GM12878 (cell line): Measurements from ENCODE around the gene ZCCHC8. TPM values are rescaled to one million over a fixed set of nuclear protein-coding genes. Genes with fewer than 3 reads are reported as not detected.
A peak's percentile ranks its signal among the peaks of the same experiment; 100 is the strongest.

Experiments used
- ATAC-seq: fragments of 200-7000 bp; cut with Tn5 transposase; 3 replicates; pipeline ENCODE4 v1.9.1; 2020; ENCODE audit warnings: mild to moderate bottlenecking, moderate library complexity
- BruUV-seq: library from RNA; stranded (reverse); fragments of 400-500 nt; replicated peaks from 2 replicates; lab custom pipeline; 2021; lab: Mats Ljungman, UMichigan
- CTCF ChIA-PET: fragments of 300-600 bp; sonication (Branson Sonifier 250); formaldehyde crosslinking; extraction: SDS; loops from one replicate; lab custom pipeline; 2021; ENCODE audit warnings: inconsistent platforms; lab: Yijun Ruan, JAX
- POLR2A ChIA-PET: fragments of 350-600 bp; formaldehyde crosslinking; extraction: SDS; loops from one replicate; lab custom pipeline; 2021; ENCODE audit warnings: inconsistent platforms; lab: Charles Lee
- RAD21 ChIA-PET: fragments of 300-600 bp; sonication (Branson Sonifier 250); formaldehyde crosslinking; loops from one replicate; lab custom pipeline; 2023; ENCODE audit warnings: antibody characterized with exemption; ENCODE audit not compliant: unreplicated experiment; lab: Charles Lee
- SMC1A ChIA-PET: fragments of 300-600 bp; sonication (Branson Sonifier 250); formaldehyde crosslinking; loops from one replicate; lab custom pipeline; 2023; ENCODE audit not compliant: unreplicated experiment, uncharacterized antibody; lab: Charles Lee
- DNase-seq: peaks from one replicate; pipeline ENCODE4 v3.0.0-alpha.2; 2011; ENCODE audit warnings: low read depth, low spot score
- FAIRE-seq: peaks from 3 replicates; lab custom pipeline; 2011; peaks lifted over from hg19 to GRCh38; lab: Jason Lieb, UNC
- H2AFZ ChIP-seq: 2 replicates; pipeline ENCODE4 v1.6.0; 2011; ENCODE audit warnings: low read depth, low read length, control low read depth; ENCODE audit not compliant: control insufficient read depth
- H3K27ac ChIP-seq: 2 replicates; pipeline ENCODE4 v1.5.1; 2011; ENCODE audit warnings: control low read depth; ENCODE audit not compliant: control insufficient read depth, insufficient read depth
- H3K27me3 ChIP-seq, 2 experiments: replicated peaks in 1 of 2; 2 replicates each; pipeline versions ENCODE4 v1.6.0 to v1.6.1; 2011; ENCODE audit warnings: low read length in 1 of 2; ENCODE audit not compliant: control insufficient read depth in 2 of 2, insufficient read depth in 2 of 2
- H3K36me3 ChIP-seq, 2 experiments: 2 replicates each; pipeline ENCODE4 v1.5.1; 2011; ENCODE audit warnings: low read length in 1 of 2; ENCODE audit not compliant: control insufficient read depth in 2 of 2, insufficient read depth in 2 of 2
- H3K4me1 ChIP-seq: 2 replicates; pipeline ENCODE4 v1.6.1; 2011; ENCODE audit warnings: mild to moderate bottlenecking, low read length, moderate library complexity, mixed read lengths; ENCODE audit not compliant: control insufficient read depth, insufficient read depth
- H3K4me2 ChIP-seq: 2 replicates; pipeline ENCODE4 v1.6.0; 2011; ENCODE audit warnings: control low read depth; ENCODE audit not compliant: control insufficient read depth, insufficient read depth
- H3K4me3 ChIP-seq: fragments of 200-600 bp; sonication (generic); 2 replicates; pipeline ENCODE4 v1.5.1; 2016
- H3K79me2 ChIP-seq: 2 replicates; pipeline ENCODE4 v1.6.0; 2011; ENCODE audit warnings: low read length; ENCODE audit not compliant: control insufficient read depth, insufficient read depth
- H3K9ac ChIP-seq: 2 replicates; pipeline ENCODE4 v1.8.0; 2011; ENCODE audit warnings: low read length, control low read depth, mixed read lengths; ENCODE audit not compliant: control insufficient read depth, insufficient read depth
- H3K9me3 ChIP-seq: replicated peaks from 3 replicates; pipeline ENCODE4 v1.5.1; 2011; ENCODE audit warnings: mild to moderate bottlenecking, low read length; ENCODE audit not compliant: control insufficient read depth, insufficient read depth
- H4K20me1 ChIP-seq: 2 replicates; pipeline ENCODE4 v1.6.0; 2011; ENCODE audit not compliant: control insufficient read depth, insufficient read depth
- EP300 ChIP-seq, 2 experiments: fragments of 150-350 bp in 1 of 2; IDR thresholded peaks; 2 replicates each; pipeline ENCODE4 v1.6.1; 2011 to 2012; ENCODE audit warnings: low read depth in 2 of 2, low read length in 2 of 2, borderline replicate concordance in 1 of 2, improper control_type of control experiment in 1 of 2, inconsistent platforms in 1 of 2; ENCODE audit not compliant: control insufficient read depth in 1 of 2
- EZH2 ChIP-seq: IDR thresholded peaks from 2 replicates; pipeline ENCODE4 v1.6.1; 2012; ENCODE audit warnings: low read depth, mild to moderate bottlenecking, control low read depth, inconsistent platforms, low read length, borderline replicate concordance; ENCODE audit not compliant: control insufficient read depth
- HDAC6 ChIP-seq: fragments of 200-600 bp; sonication (generic); IDR thresholded peaks from one replicate; pipeline ENCODE4 v1.8.0; 2017; ENCODE audit warnings: antibody characterized with exemption; ENCODE audit not compliant: unreplicated experiment
- HDGF ChIP-seq: fragments of 450-650 bp; IDR thresholded peaks from 2 replicates; pipeline ENCODE4 v1.6.1; 2016; ENCODE audit warnings: antibody characterized with exemption
- KDM1A ChIP-seq: fragments of 200-600 bp; sonication (generic); IDR thresholded peaks from 2 replicates; pipeline ENCODE4 v1.6.1; 2016; ENCODE audit warnings: borderline replicate concordance
- POLR2A ChIP-seq: IDR thresholded peaks from 2 replicates; pipeline ENCODE4 v1.6.1; 2011; ENCODE audit warnings: low read depth, mild to moderate bottlenecking, low read length
- POLR2AphosphoS2 ChIP-seq: IDR thresholded peaks from 2 replicates; pipeline ENCODE4 v1.6.1; 2011; ENCODE audit warnings: low read depth, mild to moderate bottlenecking, low read length, improper control_type of control experiment, moderate library complexity
- POLR2AphosphoS5 ChIP-seq: IDR thresholded peaks from 2 replicates; pipeline ENCODE4 v1.6.1; 2011; ENCODE audit warnings: mild to moderate bottlenecking, low read length, inconsistent platforms
- SRF ChIP-seq, 2 experiments: IDR thresholded peaks; 2 replicates each; pipeline ENCODE4 v1.6.1; 2011; ENCODE audit warnings: low read depth in 2 of 2, low read length in 2 of 2, mild to moderate bottlenecking in 1 of 2, moderate library complexity in 1 of 2
- TCF3 ChIP-seq: IDR thresholded peaks from 2 replicates; pipeline ENCODE4 v1.6.1; 2012; ENCODE audit warnings: low read depth, mild to moderate bottlenecking, low read length, borderline replicate concordance; ENCODE audit not compliant: insufficient read depth
- WGBS: methylation state at CpG from one replicate; pipeline ENCODE4 v1.1.6; 2016; ENCODE audit warnings: low lambda C conversion rate; ENCODE audit not compliant: insufficient replicate concordance, insufficient coverage; ENCODE audit errors: missing lambda C conversion rate; 5-methylcytosine and 5-hydroxymethylcytosine counted together
- in situ Hi-C: fragments of 300-500 bp; cut with MboI; formaldehyde crosslinking; loops from 9 replicates; pipeline ENCODE4 v1.14.3; 2018; ENCODE audit warnings: mixed read lengths
- intact Hi-C: fragments of 100-400 bp; cut with micrococcal nuclease; formaldehyde crosslinking; loops from one replicate; pipeline ENCODE4 v1.14.2; 2022; ENCODE audit not compliant: unreplicated experiment
- polyA plus RNA-seq, 11 experiments: library from polyadenylated mRNA; depleted of rRNA in 4 of 11; unstranded in 6 of 11; stranded (reverse) in 5 of 11; fragments of >200 nt; fragmentation: Nextera tagmentation in 4 of 11; fragmentation: Illumina TruSeq in 1 of 11; extraction: Ambion mirVana in 4 of 11; extraction: Trizol in 1 of 11; gene quantifications; 1 replicate in 1 of 11; 2 replicates in 10 of 11; pipeline versions ENCODE4 v1.2.1 to v1.2.3, GENCODE V29; 2011 to 2016; ENCODE audit warnings: inconsistent platforms in 2 of 11, missing spikeins in 2 of 11, low read depth in 1 of 11
- total RNA-seq, 4 experiments: library from RNA; depleted of rRNA in 3 of 4; stranded (reverse); fragments of >200 nt in 3 of 4; fragmentation: Illumina TruSeq in 1 of 4; extraction: Trizol in 1 of 4; gene quantifications; 2 replicates each; pipeline versions ENCODE4 v1.2.1 to v1.2.3, GENCODE V29; 2013 to 2021
- TF ChIP-seq, protein P1 (sequence below): fragments of 450-650 bp; IDR thresholded peaks from 2 replicates; pipeline ENCODE4 v1.6.1; 2016; ENCODE audit warnings: mild to moderate bottlenecking

Gene ZCCHC8
- total and polyA plus RNA-seq, 10 of the 15 experiments (the other 5 are each of a cell fraction or from before 2014, with no cell fraction given), result 8.8 to 34.8 (median 21.7) TPM

GRCh38 chr12:122516544-122517361 is 16.0 kb upstream of the ZCCHC8 start (continued):
- TF ChIP-seq POLR2AphosphoS2 (0 out of 2 replicates have a peak, but pooled peaks have one; percentile 46), KDM1A (no peak), EP300 (IDR thresholded peaks at IDR 0.05; ENCODE audit: borderline replicate concordance in 1 of 2, control insufficient read depth in 1 of 2, low read depth in 2 of 2, low read length in 2 of 2) (no peak), POLR2A (peak; percentile 24; the same call in 1 of the 2 replicates), HDAC6 (no peak), TCF3 (no peak)

DNA sequence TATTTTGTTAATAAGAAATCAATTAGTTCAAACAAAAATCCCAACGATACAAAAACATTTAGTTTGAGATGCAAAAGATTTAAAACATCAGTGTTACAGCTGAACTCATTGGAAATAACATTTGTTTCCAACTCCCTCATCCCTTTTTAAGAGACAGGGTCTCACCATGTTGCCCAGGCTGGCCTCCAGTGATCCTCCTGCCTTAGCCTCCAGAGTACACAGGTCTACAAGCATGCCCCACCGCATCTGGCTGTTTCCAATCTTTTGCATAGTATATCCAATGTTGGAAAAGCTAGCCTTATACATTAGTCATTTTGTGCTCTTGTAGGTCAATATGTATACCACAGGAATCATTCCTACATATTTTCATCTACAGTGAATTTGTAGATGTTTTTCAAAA is 14.5 kb upstream of the ZCCHC8 start:
- no peak overlapping the region; the same call in 1 of the 2 replicates for H3K4me2 ChIP-seq
- ATAC-seq (no peak), DNase-seq (no peak), FAIRE-seq (no peak)
- in situ Hi-C loops (no loop called here), intact Hi-C loops (no loop called here)
- CTCF ChIA-PET, result no interaction called here
- WGBS, result 100% methylated on average over 2 of the region's 2 CpGs
- H3K4me1 ChIP-seq, result peaks cover 8% of the 10 kb centered on the region
- H2AFZ ChIP-seq, result no peak overlapping the region
- H4K20me1 ChIP-seq, result no peaks in the 10 kb centered on the region
- peaks cover 13 to 73% of the 10 kb centered on the region in 2 experiments for H3K36me3 ChIP-seq
- H3K27ac ChIP-seq, result no peak overlapping the region
- SMC1A ChIA-PET, result interaction anchor here (1.1 kb wide), 1 partner anchor 12 kb away, joined by 3 read pairs; no protein-coding TSS in a partner anchor
- H3K9ac ChIP-seq, result no peak overlapping the region
- TF ChIP-seq, protein P1, sequence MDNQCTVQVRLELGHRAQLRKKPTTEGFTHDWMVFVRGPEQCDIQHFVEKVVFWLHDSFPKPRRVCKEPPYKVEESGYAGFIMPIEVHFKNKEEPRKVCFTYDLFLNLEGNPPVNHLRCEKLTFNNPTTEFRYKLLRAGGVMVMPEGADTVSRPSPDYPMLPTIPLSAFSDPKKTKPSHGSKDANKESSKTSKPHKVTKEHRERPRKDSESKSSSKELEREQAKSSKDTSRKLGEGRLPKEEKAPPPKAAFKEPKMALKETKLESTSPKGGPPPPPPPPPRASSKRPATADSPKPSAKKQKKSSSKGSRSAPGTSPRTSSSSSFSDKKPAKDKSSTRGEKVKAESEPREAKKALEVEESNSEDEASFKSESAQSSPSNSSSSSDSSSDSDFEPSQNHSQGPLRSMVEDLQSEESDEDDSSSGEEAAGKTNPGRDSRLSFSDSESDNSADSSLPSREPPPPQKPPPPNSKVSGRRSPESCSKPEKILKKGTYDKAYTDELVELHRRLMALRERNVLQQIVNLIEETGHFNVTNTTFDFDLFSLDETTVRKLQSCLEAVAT, result no peak
- TF ChIP-seq EZH2, result no peak
- TF ChIP-seq POLR2AphosphoS5, result peak; percentile 59
- TF ChIP-seq SRF (IDR thresholded peaks at IDR 0.05; ENCODE audit: low read depth in 2 of 2, low read length in 2 of 2), result no peak
- no peak for TF ChIP-seq HDGF
- BruUV-seq, result no TSS peak
- H3K9me3 ChIP-seq, result no peaks in the 10 kb centered on the region
- H3K27me3 ChIP-seq, result no peaks in the 10 kb centered on the region
- RAD21 ChIA-PET, result no interaction called here
- H3K79me2 ChIP-seq, result peaks cover 45% of the 10 kb centered on the region
- no peak overlapping the region for H3K4me3 ChIP-seq
- POLR2A ChIA-PET, result interaction anchor here (1.4 kb wide), 1 partner anchor 14 kb away, joined by 3 read pairs; no protein-coding TSS in a partner anchor
